Bone marrow (tissue), 2 donors: ENCODE measurements around the gene STX1B.
"Not testable (repeated sequence)": the region's sequence is repeated elsewhere in the genome, so short reads cannot be mapped to it uniquely, and the experiment has no call there.

Experiments
- DNase-seq, 2 donors: peaks; one replicate each; lab custom pipeline; 2025; lab: John Stamatoyannopoulos, UW

The STX1B gene

DNA sequence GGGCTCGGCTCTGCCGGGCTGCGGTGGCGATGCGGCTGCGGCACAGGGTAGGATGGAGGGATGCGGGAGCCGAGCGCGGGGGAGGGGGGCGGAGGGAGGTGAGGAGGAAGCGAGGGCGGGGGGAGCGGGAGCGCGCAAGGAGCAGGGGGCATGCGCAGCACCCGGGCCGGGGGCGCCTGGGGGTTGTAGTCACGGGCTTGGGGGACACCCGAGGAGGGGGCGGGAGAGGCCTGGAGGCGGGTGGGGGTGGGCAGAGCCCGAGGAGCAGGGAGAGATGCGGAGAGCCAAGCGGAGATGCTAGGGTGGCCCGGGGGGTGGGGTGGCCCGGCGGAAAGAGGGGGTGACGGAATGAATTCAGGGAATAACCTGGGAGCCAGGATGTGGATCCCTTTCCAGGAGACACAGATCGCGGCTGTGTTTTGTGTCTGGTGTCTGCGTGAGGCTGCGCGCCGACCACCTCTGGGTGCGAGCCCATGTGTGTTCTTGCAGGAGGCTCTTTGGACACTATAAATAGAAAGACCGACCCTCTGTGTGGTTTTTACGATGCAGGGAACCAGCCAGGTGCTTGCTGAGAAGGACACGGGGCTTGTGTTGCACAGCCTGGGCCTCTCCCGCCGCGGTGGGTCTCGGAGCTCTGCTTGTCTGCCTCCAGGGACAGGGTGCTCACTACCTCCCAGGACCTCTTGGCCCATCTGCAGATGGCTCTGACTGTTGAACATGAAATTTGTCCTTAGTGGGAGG lies at the start of gene STX1B:
Gene STX1B, minus strand, starts transcription at position 54 of the 741 bp plus-strand sequence. CDS start 242 bp downstream, outside the sequence.
- DNase-seq = no peak

DNA sequence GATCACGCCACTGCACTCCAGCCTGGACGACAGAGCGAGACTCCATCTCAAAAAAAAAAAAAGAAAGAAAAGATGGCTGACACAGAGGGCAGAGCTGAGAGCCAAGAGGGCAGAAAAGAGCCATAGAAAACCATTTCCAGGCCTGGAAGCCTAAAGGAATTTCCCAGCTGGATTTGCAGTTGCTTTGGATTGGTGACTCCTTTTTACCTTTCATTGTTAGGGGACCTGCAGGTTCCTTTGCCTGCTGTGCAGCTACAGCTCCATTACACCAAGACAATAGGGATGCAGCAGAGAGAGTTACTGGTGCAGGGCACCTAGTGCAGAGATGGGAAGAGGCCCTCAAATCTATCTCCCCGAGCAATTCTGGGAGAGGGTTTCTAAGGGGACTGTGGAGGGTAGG lies 45.2 kb upstream of the STX1B start:
- no peak for DNase-seq

DNA sequence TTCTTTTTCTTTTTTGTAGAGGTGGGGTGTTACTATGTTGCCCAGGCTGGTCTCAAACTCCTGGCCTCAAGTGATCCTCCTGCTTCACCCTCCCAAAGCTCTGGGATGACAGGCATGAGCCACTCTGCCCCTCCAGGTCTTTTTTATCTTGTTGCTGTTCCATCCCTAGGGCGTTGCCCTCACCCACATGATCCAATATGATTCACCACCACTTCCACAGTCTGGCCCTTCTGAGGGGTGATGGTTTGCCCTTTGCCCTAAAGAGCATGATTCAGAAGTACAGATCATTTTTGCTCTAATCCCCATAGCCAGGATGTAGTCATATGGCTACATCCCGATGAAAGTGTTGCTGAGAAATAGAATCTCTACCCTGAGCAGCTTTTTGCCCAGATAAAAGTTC lies 41.7 kb upstream of the STX1B start:
- DNase-seq = peak; percentile 7 to 23

DNA sequence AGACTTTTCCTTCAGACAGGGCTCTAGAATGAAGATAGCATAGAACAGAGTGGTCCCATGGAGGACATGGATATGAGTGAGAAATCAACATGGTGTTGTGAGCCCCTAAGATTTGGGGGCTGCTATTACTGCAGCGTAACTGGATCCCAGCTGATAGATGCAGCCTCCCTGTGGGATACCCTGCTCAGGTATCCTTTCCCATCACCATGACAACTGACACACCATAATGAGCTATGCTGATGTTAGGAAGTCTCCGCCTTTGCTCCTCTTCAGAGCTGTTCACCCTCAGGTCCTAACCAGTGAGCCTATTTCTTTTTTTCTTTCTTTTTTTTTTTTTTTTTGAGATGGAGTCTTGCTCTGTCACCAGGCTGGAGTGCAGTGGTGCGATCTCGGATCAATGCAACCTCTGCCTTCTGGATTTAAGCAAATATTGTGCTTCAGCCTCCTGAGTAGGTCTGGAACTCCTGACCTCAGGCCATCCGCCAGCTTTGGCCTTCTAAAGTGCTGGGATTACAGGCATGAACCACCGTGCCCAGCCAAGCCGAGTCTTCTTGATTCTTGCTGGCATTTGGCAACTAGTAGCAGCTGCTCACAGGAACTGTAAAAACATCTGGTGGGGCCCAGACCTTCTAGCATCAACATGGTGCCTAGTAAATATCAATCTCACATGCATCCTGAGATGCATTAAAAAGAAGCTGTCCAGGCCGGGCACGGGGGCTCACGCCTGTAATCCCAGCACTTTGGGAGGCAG lies 40.0 kb upstream of the STX1B start:
- no peak for DNase-seq

DNA sequence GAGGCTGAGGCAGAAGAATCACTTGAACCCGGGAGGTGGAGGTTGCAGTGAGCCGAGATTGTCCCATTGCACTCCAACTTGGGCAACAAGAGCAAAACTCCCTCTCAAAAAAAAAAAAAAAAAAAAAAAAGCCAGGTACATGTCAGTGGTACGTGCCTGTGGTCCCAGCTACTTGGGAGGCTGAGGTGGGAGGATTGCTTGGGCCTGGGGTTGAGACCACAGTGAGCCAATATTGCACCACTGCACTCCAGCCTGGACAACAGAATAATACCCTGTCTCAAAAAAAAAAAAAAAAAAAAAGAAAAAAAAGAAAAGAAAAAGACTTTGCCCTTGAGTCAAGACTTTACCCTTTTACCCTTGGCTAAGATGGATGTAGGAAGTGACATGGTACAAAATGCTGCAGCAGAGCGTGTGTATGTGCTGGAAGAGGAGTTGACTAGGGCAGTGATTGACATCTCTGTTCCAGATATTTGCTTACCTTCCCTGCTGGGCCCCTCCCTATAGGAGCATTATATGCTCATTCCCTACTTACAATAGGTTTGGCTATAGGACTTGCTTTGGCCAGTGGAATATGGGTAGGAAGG lies 33.6 kb upstream of the STX1B start:
- DNase-seq = no peak

DNA sequence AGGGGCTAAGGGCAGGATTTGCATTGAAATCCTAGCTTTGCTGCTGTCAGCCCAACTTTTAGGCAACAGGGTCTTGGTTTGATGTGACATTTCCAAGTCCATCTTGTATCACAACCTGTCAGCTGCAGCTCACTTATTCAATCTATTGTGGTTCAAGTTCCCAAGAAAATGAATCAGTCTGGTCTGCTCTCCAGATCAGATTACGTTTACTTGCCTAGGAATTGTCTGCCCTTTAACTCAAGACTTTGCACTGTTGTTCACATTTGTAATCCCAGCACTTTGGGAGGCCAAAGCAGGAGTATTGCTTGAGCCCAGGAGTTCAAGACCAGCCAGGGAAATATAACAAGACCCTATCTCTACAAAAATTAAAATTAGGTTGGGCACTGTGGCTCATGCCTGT lies 32.9 kb upstream of the STX1B start:
- DNase-seq = no peak

DNA sequence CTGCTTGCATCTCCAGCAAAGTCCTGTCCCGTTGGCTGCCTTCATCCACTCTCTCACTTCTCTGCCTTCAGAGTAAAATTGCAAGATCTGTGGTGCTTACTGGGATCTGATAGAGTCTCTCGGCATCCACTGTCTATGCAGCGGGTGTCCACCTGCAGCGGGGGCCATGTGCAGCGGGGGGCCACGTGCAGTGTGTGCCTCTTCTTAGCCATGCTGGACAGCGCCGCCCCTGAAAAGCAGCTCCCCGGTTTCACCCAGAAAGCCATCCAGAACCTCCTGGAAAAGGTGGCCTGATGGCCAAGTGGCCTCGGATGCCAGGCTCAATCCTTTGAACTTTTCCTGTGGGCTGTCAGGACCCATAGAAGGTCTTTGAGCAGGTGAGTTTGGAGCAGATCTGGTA lies 32.4 kb upstream of the STX1B start:
- DNase-seq = no peak

DNA sequence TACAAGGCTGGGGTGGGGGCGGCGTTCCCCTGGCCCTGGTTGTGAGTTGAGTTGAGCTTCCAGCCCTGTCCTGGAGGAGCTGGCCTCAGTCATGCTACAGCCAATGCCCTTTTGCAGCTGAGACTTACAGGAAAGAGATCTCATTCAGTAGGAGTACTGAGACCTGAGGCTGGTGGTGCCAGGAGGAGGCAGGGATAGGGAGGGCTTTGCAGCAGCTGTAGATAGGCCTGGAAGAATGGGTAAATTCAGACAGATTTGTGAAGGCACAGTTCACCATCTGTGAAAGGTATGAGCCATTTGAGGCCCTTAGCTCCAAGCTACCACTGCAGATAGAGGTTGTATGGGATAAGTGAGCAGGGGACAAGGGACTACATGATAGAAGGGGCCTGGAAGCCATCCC lies 28.6 kb upstream of the STX1B start:
- no peak for DNase-seq

DNA sequence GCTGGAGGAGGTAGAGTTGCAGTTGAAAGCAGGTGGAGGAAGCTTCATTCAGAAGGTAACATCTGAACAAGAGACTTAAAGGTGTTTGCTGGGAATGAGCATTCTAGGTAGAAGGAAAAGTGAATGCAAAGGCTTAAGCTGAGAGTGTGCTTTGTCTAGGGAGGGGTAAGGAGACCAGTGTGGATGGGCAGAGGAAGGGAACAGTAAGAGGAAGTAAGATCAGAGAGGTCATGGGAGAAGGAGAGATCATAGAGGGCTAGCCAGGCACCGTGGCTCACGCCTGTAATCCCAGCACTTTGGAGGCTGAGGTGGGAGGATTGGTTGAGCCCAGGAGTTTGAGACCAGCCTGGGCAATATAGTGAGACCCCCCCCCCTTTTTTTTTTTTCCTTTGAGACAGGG lies 26.3 kb upstream of the STX1B start:
- DNase-seq = no peak

DNA sequence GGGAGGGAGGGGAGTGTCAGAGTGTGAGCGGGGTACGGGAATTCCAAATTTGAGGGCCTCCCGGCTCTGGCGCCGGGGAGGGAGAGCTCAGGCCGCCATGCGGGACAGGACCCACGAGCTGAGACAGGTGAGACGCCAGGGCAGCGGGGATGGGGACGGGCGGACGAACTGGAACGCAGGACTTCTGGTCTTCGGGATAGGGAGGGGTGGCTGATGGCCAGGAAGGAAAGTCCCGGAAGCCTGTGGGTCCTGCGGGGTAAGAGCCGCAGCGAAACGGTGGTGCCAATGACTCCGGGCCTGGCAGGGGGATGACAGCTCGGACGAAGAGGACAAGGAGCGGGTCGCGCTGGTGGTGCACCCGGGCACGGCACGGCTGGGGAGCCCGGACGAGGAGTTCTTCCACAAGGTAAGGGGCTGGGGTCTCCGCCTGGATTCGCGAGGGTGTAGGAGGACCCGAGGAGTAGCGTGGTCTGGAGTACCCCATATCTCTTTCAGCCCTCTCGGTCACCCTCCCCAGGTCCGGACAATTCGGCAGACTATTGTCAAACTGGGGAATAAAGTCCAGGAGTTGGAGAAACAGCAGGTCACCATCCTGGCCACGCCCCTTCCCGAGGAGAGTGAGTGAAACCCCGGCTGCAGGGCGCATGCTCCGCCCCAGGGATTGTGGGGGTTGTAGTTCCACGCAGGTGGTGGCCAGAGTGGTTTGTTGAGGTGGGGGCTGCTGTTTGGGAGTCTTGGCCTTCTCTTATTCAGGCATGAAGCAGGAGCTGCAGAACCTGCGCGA lies 23.5 kb upstream of the STX1B start:
- peak; percentile 67 to 70 for DNase-seq

DNA sequence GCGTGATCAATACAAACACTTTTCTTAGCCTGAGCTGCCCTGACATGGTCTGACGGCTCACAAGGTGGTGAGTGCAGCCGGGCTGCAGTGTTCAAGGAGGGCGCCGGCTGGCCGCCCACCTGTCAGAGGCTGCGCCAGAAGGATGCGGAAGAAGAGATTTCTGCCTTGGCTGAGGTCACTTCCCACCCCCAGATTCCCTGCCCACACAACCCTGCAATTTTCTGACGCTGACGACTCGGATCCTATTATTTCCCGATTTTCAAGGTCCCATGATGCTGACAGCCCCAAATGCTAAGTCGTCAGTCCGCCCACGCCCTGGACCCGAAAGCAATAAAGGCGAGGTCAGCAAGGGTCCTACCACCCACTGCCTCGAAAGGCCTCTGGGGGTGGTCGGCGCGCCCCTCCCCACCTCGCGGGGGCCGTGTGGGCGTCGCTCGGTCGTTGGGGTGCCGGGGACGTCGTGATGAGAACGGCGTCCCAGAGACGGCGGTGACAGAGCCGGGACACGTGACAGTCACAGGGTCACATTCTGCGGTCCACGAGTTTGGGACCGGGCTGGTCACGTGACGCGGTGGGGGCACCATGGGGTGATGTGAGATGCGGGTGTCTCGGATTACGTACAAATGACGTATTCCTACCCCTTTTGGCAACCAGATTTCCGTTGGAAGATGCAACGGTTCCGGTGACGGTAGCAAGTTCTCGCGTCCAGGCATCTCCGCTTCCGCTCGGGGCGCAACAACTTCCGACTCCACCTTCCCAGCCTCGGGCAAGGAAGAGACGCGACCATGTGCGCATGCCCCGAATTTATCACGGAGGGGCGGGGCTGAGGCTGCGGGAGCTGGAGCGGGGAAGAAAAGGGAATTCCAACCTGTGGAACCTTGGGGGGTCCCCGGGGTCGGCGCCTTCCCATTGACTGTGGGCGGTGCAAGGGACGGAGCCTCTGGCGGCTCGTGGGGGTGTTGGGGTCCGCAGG lies 22.6 kb upstream of the STX1B start, which contains the start of gene STX4:
Gene STX4, plus strand, starts transcription at position 823 of the 973 bp plus-strand sequence. CDS start 248 bp downstream, outside the sequence.
- peak; percentile 97 to 99 for DNase-seq

DNA sequence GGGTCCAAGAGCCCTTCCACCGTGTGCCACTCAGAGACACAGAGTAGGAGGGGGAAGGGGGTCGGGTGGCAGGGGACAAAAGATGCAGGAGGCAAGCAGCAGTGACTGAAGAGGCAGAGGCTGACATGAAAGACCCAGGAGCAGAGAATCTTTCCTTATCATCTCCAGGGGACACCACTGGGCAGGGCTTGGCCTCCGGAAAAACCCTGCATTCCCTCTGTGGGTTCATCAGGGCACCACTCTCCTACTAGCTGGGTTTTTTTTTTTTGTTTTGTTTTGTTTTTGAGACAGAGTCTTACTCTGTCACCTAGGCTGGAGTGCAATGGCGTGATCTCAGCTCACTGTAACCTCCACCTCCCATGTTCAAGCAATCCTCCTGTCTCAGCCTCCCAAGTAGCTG lies 20.8 kb upstream of the STX1B start:
- no peak for DNase-seq

DNA sequence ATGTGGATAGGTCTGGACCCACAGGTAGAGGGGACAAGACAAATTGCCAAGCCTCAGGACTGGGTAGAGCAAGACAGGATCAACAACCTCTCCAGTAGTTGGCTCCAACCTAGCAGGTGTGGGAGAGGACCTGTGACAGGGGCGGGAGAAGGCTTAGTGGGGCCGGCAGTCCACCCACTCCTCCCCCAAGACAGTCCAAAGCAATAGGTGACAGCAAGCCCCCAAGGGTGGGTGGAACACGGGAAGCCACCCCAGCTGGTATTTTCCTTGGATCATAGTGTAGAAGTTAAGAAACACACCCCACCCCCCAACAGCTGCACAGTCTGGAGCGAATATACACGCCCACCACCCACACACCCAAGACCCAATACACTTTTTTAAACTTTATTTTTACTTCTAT lies 18.8 kb upstream of the STX1B start:
- DNase-seq = no peak

DNA sequence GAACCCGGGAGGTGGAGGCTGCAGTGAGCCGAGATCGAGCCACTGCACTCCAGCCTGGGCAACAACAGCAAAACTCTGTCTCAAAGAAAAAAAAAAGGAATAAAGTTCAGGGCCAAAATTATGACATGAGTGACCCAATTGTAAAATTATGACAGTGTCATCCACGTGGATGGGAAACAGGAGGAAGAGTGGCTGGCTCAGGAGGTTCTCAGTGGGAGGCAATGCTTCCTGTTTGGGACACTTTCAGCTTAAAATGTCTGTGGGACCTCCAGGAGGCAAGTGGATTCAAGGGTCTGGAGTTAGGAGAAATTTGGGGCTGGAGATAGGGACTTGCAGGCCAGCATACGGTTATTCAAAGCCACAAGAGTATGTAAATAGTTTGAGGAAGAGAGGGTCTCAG lies 14.9 kb upstream of the STX1B start:
- no peak for DNase-seq

DNA sequence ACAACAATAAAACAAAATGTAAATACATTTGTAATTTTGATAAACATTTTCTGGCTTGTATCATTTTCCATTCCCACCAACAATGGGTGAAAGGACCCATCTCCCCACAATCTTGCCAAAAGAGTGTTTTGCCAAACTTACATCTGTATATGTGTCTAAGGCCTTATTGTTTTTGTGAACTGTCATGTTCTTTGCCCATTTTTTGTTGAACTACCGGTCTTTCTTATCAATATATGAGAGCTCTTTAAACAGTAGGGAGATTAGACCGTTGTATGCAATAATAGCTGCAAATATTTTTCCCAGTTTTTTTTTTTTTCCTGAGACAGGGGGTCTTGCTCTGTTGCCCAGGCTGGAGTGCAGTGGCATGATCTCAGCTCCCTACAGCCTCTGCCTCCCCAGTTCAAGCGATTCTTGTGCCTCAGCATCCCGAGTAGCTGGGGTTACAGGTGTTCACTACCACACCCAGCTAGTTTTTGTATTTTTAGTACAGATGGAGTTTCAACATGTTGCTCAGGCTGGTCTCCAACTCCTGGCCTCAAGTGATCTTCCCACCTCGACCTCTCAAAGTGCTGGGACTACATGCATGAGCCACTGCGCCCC lies 13.3 kb upstream of the STX1B start:
- DNase-seq = no peak

DNA sequence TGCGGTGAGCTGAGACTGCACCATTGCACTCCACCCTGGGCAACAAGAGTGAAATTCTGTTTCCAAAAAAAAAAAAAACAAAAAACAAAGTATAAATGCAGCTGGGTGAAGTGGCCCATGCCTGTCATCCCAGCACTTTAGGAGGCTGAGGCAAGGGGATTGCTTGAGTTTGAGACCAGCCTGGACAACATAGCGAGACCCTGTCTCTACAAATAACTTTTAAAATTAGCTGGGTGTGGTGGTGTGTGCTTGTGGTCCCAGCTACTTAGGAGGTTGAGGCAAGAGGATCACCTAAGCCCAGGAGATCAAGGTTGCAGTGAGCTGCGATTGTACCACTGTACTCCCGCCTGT lies 12.8 kb upstream of the STX1B start:
- DNase-seq = no peak

DNA sequence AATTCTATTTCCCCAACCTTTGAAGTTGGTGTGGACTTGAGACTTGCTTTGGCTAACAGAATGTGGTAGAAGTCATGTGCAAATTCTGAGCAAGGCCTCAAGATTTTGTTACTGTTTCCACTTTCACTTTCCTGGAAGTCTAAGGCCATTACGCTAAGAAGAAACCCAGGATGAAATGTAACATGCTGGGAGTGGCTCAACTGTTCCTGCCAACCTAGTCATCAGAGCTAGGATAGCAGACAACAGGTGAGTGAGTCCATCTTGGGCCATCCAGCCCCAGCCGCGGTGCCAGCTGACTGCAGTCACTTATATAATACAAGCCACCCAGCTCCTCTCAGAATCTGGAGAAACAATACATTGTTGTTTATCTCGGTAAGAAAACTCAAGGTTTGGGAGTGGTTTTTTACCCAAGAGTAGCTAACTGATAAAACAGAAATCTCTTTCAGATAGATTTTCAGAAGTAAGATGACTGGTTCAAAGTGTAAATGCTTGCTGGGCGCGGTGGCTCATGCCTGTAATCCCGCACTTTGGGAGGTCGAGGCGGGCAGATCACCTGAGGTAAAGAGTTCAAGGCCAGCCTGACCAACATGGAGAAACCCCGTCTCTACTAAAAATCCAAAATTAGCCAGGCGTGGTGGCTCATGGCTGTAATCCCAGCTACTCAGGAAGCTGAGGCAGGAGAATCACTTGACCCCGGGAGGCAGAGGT lies 12.3 kb upstream of the STX1B start:
- DNase-seq = no peak

DNA sequence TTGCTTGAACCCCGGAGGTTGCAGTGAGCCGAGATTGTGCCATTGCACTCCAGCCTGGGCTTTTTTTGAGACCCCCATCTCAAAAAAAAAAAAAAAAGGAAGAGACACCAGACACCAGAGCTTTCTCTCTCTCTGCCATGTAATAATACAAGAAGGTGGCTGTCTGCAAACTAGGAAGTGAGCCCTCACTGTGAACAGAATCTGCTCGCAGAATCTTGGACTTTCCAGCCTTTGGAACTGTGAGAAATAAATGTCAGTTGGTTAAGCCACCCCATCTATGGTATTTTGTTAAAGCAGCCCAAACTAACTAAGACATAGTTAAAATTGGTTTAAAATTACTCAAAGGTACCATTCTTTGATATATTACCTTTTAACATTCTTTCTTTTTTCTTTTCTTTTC lies 10.1 kb upstream of the STX1B start:
- no peak for DNase-seq

DNA sequence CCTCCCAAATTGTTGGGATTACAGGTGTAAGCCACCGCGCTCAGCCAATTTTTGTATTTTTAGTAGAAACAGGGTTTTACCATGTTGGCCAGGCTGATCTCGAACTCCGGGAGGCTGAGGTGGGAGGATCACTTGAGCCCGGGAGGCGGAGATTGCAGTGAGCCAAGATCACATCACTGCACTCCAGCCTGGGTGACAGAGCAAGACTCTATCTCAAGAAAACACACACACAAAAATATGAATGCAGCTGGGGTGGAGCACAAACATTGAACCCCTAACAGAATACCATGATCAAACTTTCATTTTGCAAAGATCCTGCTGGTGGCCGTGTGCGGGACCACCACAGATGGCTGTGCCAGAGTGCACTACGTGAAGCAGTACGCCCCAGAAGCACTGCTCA lies 7.3 kb upstream of the STX1B start:
- not testable (repeated sequence) for DNase-seq

DNA sequence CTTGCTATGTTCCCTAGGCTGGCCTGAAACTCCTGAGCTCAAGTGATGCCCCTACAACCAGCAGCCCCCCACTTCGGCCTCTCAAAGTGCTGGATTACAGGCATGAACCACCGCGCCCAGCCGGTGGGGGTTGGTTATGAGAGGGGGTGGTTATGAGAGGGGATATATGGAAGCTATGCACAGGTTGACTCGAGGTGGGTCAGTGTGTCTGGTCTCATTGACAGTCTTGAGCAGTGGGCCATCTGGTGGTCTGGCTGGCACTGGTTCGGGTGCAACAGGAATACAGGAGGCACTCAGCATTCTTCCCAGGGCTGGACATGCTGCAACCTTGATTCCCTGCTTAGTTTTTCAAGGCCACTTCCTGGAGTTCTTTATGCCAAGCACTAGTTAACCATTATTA lies 5.6 kb upstream of the STX1B start:
- DNase-seq = no peak
